Stimulated activated CD8-positive, alpha-beta memory T cell treated with anti-CD3 and anti-CD28 coated beads, Interleukin-7, amount 100 ng/mL, for 1 hour (primary cell): Measurements from ENCODE around the gene TTC9B.

Experiments used
- DNase-seq, 2 donors: peaks; one replicate each; pipeline ENCODE4 v3.0.0-alpha.2; 2020; ENCODE audit warnings: low read depth in 2 of 2

The TTC9B gene

GRCh38 chr19:40217934-40218890, at the start of gene TTC9B:
TTC9B (minus strand) TSS chr19:40218384; CDS start chr19:40218381, 3 bp downstream.
- DNase-seq = peak in 1 of 2 donors; percentile 24

GRCh38 chr19:40267601-40267997, 49.4 kb upstream of the TTC9B start:
- DNase-seq = no peak

GRCh38 chr19:40266912-40267600, 48.9 kb upstream of the TTC9B start:
- no peak for DNase-seq

DNA sequence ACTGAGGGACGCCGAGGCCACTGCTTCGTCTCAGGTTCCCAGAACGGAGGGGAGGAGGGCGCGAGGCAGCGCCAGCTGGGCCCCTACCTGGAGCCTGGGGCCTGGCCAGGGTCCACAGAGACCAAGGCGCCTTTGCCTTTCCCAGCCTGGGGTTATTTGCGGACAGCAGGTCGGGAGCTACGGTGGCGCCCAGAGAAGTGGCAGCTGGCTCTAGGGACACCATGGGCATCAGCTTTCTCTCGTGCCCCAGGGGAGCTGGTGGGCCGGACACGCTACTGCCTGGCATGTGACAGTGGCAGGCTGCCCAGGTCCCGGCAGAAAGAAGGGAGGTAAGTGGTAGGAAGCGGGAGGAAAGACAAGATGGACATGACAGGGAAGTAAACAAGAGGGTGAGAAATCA, 47.9 kb upstream of the TTC9B start:
- DNase-seq = no peak

- DNase-seq = no peak
Observed at GRCh38 chr19:40265763-40266099, 47.5 kb upstream of the TTC9B start.

DNA sequence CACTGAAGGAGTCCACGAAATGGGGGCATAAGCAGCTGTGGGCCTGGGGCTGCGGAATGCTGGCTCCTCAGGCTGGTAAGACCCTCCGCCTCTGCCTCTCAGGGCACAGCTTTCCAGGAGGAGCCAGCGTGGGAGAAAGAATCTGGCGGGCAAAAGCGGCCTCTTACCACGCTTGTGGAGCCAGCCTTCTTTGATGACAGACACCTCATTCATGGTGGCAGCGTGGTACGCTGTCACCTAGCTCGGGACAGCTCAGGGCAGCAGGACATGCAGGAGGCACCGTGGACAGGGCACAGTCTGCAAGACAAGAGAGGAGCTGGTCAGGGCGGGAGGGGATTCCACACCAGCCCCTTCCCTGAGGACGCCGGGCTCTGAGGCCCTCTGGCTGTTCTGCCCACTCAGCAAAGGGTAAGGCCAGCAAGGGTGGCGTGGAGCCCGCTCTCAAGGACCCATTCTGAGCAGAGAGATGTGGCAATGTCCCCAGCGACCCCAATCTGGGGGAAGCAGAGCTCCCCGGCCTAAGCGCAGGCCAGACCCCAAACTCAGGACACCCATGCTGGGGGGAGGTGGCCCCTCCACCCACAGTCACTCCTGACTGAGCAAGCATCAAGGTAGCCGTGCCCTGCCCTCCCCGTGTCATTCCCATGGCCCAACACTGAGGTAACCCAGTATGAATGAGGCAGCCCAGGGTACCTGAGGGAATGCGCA, 47.0 kb upstream of the TTC9B start:
- DNase-seq = no peak

DNA sequence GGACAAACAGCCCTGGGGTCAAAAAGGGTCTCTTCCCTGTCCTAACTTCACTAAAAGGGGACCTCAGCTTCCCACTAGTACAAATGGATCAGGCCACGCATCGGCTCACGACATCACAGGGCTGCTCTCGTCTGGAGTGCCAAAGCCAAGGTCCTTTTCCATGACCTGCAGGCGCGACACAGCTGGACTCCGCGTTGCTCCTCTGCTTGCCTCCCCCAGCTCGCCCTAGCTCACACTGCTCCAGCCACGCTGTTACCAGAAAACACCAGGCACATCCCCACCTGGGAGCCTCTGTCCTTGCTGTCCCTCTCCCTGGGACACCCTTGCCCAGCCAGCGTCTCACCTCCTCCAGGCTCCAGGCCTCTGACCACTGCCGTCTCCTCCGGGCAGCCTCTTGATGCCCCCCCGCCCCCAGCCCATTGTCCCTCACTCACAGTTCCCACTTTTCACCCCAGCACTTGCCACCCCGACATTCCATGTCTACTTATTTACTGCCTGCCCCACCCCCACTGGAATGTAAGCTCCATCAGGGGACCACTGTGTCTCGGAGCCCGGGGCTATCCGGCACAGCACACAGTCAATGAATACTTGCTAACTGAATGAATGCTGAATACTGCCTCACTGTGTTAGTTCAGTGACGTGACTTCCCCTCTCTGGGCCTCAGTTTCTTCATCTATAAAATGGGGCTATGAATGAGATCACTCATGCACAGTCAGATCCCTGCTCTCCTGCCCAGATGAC, 46.3 kb upstream of the TTC9B start:
- no peak for DNase-seq

DNA sequence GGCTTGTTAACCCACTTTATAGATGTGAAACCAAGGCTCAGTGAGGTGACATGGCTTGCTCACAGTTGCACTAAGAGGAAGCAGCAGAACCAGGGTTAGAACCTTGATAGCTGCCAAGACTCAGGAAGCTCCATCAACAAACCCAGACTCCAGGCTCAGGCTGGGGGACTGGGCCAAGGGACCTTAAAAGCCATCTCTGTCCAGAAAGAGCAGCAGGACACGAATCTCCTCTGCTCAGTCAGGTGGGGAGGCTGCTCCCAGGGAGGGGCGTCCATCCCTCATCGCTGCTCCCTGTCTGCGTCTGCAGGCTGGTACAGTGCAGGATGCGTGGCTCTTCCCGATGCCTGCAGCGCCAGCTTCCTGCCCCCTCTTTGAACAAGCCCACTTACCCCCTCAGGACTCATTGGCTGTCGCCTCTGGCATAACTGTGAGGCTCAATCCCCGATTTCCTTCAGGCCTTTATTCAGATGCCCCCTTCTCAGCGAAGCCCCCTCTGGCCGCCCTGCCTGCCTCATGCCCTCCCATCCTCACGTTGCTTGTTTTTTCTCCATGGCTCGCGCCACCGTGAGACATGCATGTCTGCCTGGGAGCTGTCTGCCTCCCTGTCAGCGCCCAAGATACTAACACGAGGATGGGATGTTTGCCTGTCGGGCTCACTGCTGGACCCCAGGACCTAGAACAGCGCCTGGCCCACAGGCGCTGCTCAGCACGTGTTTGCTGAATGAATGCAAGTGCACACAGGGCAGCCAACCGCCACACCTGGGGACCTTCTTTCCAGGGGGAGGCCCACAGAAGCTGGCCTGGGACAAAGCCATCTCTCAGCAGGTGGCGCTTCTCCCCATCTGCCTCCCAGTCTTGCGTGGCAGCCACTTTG, 45.5 kb upstream of the TTC9B start:
- no peak for DNase-seq

- DNase-seq = no peak
Observed at GRCh38 chr19:40262422-40262821, 44.2 kb upstream of the TTC9B start.

GRCh38 chr19:40261631-40262030, 43.4 kb upstream of the TTC9B start:
- no peak for DNase-seq

GRCh38 chr19:40257096-40257517, 38.9 kb upstream of the TTC9B start:
- DNase-seq = no peak

GRCh38 chr19:40256512-40256911, 38.3 kb upstream of the TTC9B start:
- no peak for DNase-seq

DNA sequence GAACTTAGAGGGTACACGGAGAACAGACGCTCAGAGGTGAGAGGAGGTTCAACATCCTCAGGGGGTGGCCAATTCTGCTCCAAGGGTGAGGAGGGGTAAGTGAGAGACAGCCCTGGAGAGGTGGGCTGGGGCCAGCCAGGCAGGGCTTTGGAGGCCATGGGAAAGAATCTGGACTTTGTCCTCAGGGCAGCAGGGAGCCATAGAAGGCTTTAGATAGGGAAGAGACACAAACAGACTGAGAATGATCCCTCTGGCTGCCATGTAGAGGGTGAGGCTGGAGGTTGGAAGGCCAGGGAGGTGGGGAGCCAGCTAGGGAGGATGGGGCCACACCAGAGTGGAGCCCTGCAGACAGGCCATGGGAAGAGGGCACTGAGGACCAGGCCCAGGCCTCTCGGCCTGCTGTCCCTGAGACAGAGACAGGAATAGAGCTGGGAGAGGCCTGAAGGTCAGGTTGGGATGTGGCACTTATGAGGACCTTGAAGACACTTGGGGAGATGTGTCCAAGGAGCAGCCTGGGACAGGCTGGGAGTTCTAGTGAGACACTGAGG, 37.5 kb upstream of the TTC9B start:
- no peak for DNase-seq

DNA sequence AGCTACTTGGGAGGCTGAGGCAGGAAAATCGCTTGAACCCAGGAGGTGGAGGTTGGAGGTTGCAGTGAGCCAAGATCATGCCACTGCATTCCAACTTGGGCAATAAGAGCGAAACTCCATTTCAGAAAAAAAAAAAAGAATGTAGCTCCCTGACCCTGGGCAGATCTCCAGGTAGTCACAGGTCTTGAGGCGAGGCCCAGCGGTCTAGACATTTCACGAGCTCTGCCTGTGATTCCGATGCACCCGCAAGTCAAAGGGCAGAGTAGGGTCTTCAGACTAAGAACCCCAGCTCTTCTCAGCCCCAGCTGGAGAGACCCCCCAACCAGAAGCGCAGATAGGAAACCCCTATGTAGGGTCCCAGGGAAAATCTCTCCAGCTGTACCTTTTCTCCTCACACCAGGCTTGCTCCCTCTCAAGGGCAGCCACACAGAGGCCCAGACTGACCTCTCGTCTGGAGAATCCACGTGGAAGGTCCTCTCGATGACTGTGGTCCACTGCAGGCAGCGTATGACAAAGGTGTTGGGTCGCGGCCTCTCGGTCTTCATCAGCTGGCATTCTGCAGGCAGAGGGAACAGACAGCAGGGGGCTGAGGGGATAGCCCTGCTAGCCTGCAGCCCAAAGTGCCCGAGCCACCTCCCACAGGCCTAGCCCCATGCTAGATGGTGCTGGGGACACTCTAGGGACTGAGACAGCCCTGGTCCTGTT, 36.7 kb upstream of the TTC9B start:
- no peak for DNase-seq

GRCh38 chr19:40253611-40254092, 35.5 kb upstream of the TTC9B start:
- no peak for DNase-seq

GRCh38 chr19:40252395-40252794, 34.2 kb upstream of the TTC9B start:
- DNase-seq = no peak

DNA sequence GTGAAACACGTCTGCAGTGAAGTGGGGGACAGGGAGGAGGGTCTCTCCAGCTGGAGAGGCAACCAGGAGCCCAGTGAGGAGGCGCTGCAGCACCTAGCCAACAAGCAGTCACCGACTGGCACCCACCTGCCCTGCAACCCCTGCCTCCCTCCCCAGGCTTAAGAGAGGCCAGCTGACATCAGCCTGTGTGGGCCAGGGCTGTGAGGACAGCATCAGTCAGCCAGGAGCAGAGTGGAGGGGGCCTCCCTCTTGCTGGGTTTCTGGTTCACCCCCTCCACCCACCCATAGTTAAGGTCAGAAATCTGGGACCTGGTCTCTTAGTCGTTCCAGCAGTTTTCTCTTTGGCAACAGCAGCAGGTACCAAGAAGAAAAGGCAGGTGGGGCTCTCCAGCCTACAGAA, 33.8 kb upstream of the TTC9B start:
- no peak for DNase-seq

DNA sequence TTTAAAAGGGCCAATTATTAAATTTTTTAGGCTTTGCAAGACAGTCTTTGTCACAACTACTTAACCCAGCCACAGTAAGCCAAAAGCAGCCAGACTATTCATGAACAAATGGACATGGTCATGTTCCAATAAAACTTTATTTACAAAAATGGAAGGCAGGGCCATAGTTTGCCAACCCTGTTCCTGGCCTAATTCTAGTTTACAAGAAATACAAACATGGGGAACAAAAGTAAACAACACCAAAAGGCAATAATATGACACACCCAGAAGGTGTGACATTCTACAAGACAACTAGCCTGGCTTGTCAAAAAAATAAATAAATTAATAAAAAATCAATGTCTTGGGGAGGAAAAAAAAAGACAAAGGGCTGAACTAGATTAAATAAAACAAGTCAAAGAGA, 33.1 kb upstream of the TTC9B start:
- DNase-seq = no peak

GRCh38 chr19:40249781-40250180, 31.6 kb upstream of the TTC9B start:
- no peak for DNase-seq

DNA sequence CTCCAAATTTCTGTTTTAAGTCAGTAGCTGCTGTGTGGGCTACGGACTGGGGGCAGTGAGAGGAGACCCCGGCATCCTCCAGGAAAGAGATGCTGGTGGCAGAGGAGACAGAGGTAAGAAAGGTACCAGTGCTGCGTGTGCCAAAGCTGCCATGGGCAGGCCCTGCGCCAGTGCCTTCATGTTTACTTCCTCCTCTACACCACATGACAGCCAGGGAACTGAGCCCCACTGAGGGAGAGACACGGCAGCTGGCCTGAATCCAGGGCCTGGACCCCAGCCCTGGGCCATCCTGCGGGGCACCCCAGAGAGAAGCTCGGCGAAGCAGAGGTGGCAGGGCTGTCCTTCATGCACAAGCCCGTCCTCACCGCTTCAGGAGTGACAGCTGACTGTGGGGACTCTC, 31.0 kb upstream of the TTC9B start:
- no peak for DNase-seq
